Immature natural killer cell (primary cell): ENCODE measurements around the gene SMG7. TPM values are rescaled to one million over a fixed set of nuclear protein-coding genes. Genes with fewer than 3 reads are reported as not detected.
A peak's percentile ranks its signal among the peaks of the same experiment; 100 is the strongest.

Experiments
- DNase-seq, 3 donors: peaks; one replicate each; pipeline ENCODE4 v3.0.0; 2022; ENCODE audit warnings: mixed read lengths in 1 of 3
- H3K27ac Mint-ChIP-seq, 6 donors: one replicate each; pipeline ENCODE4 v1.8.0; 2020; ENCODE audit warnings: mixed read lengths in 6 of 6, mild to moderate bottlenecking in 5 of 6, inconsistent platforms in 4 of 6, moderate library complexity in 3 of 6
- H3K27me3 Mint-ChIP-seq, 3 donors: one replicate each; pipeline ENCODE4 v1.8.0; 2020 to 2021; ENCODE audit warnings: low read depth in 3 of 3, mild to moderate bottlenecking in 3 of 3, mixed read lengths in 3 of 3, moderate library complexity in 3 of 3, inconsistent platforms in 1 of 3
- H3K36me3 Mint-ChIP-seq, 3 donors: one replicate each; pipeline ENCODE4 v1.8.0; 2020; ENCODE audit warnings: mixed read lengths in 3 of 3, inconsistent platforms in 2 of 3, mild to moderate bottlenecking in 2 of 3
- H3K4me1 Mint-ChIP-seq, 2 donors: one replicate each; pipeline ENCODE4 v1.8.0; 2020; ENCODE audit warnings: inconsistent platforms in 2 of 2, mild to moderate bottlenecking in 2 of 2, mixed read lengths in 2 of 2, moderate library complexity in 1 of 2
- H3K4me3 Mint-ChIP-seq, 5 donors: one replicate each; pipeline ENCODE4 v1.8.0; 2020; ENCODE audit warnings: mild to moderate bottlenecking in 5 of 5, mixed read lengths in 5 of 5, inconsistent platforms in 3 of 5, moderate library complexity in 3 of 5
- H3K9me3 Mint-ChIP-seq, 6 donors: one replicate each; pipeline ENCODE4 v1.8.0; 2020; ENCODE audit warnings: mild to moderate bottlenecking in 6 of 6, mixed read lengths in 6 of 6, inconsistent platforms in 4 of 6, moderate library complexity in 3 of 6
- polyA plus RNA-seq, 3 donors: library from polyadenylated mRNA; unstranded; fragments of 300-500 nt; fragmentation: Illumina TruSeq; gene quantifications; one replicate each; pipeline ENCODE4 v1.2.3, GENCODE V29; 2021

The SMG7 gene
- polyA plus RNA-seq, 3 donors from 2014 or later = 6.4 to 38.5 (median 11.2) TPM

- no peak for DNase-seq
- Mint-ChIP-seq H3K4me3 (no peak overlapping the region), H3K36me3 (peaks cover 27 to 67% (median 38%) of the 10 kb centered on the region in 3 donors), H3K27me3 (peaks cover 0 to 1% (median 0%) of the 10 kb centered on the region in 3 donors), H3K9me3 (no peaks in the 10 kb centered on the region), H3K4me1 (no peaks in the 10 kb centered on the region), H3K27ac (peak overlapping the region in 2 of 6 donors; percentile 26 to 34)
Measured at GRCh38 chr1:183546427-183546826, 74.1 kb downstream of the SMG7 start.

GRCh38 chr1:183548116-183548515 lies 75.8 kb downstream of the SMG7 start:
- Mint-ChIP-seq H3K27me3 (peaks cover 0 to 1% (median 0%) of the 10 kb centered on the region in 3 donors), H3K36me3 (peaks cover 24 to 67% (median 35%) of the 10 kb centered on the region in 3 donors), H3K9me3 (no peaks in the 10 kb centered on the region), H3K4me3 (no peak overlapping the region), H3K27ac (no peak overlapping the region), H3K4me1 (no peaks in the 10 kb centered on the region)
- no peak for DNase-seq

GRCh38 chr1:183550915-183551314 lies 78.6 kb downstream of the SMG7 start:
- DNase-seq = no peak
- no peak overlapping the region for H3K4me3 Mint-ChIP-seq
- H3K4me1 Mint-ChIP-seq = no peaks in the 10 kb centered on the region
- peaks cover 27 to 58% (median 36%) of the 10 kb centered on the region in 3 donors for H3K36me3 Mint-ChIP-seq
- no peaks in the 10 kb centered on the region for H3K9me3 Mint-ChIP-seq
- H3K27me3 Mint-ChIP-seq = peaks cover 0 to 1% (median 0%) of the 10 kb centered on the region in 3 donors
- H3K27ac Mint-ChIP-seq = peak overlapping the region in 1 of 6 donors; percentile 11

- no peak for DNase-seq
- Mint-ChIP-seq H3K36me3 (peaks cover 20 to 49% (median 32%) of the 10 kb centered on the region in 3 donors), H3K27me3 (no peaks in the 10 kb centered on the region), H3K4me1 (no peaks in the 10 kb centered on the region), H3K27ac (no peak overlapping the region), H3K9me3 (no peaks in the 10 kb centered on the region), H3K4me3 (no peak overlapping the region)
Measured at GRCh38 chr1:183551924-183552323, 79.6 kb downstream of the SMG7 start.

- DNase-seq = no peak
- Mint-ChIP-seq H3K9me3 (no peaks in the 10 kb centered on the region), H3K36me3 (peaks cover 21 to 44% (median 27%) of the 10 kb centered on the region in 3 donors), H3K4me3 (no peak overlapping the region), H3K27ac (no peak overlapping the region), H3K4me1 (no peaks in the 10 kb centered on the region), H3K27me3 (no peaks in the 10 kb centered on the region)
Measured at GRCh38 chr1:183552441-183552840, 80.1 kb downstream of the SMG7 start.

- Mint-ChIP-seq H3K27ac (peak overlapping the region in 3 of 6 donors; percentile 4 to 9 (median 5)), H3K9me3 (no peaks in the 10 kb centered on the region), H3K27me3 (no peaks in the 10 kb centered on the region), H3K36me3 (peaks cover 24 to 40% (median 24%) of the 10 kb centered on the region in 3 donors), H3K4me3 (no peak overlapping the region), H3K4me1 (no peaks in the 10 kb centered on the region)
- DNase-seq = no peak
Measured at GRCh38 chr1:183552891-183553290, 80.6 kb downstream of the SMG7 start.

- H3K27ac Mint-ChIP-seq = peak overlapping the region in 2 of 6 donors; percentile 5 to 9
- no peaks in the 10 kb centered on the region for H3K27me3 Mint-ChIP-seq
- no peaks in the 10 kb centered on the region for H3K9me3 Mint-ChIP-seq
- no peak for DNase-seq
- peaks cover 24 to 40% (median 24%) of the 10 kb centered on the region in 3 donors for H3K36me3 Mint-ChIP-seq
- H3K4me1 Mint-ChIP-seq = no peaks in the 10 kb centered on the region
- no peak overlapping the region for H3K4me3 Mint-ChIP-seq
Measured at GRCh38 chr1:183553331-183553730, 81.0 kb downstream of the SMG7 start.

- Mint-ChIP-seq H3K4me3 (no peak overlapping the region), H3K36me3 (peaks cover 24 to 40% (median 24%) of the 10 kb centered on the region in 3 donors), H3K9me3 (no peaks in the 10 kb centered on the region), H3K4me1 (no peaks in the 10 kb centered on the region), H3K27me3 (no peaks in the 10 kb centered on the region), H3K27ac (peak overlapping the region in 2 of 6 donors; percentile 9 to 34)
- DNase-seq = no peak
Measured at GRCh38 chr1:183553764-183554163, 81.5 kb downstream of the SMG7 start.

GRCh38 chr1:183554577-183554976 lies 82.3 kb downstream of the SMG7 start:
- no peaks in the 10 kb centered on the region for H3K27me3 Mint-ChIP-seq
- peak overlapping the region in 2 of 6 donors; percentile 12 to 16 for H3K27ac Mint-ChIP-seq
- H3K36me3 Mint-ChIP-seq = peaks cover 24 to 35% (median 24%) of the 10 kb centered on the region in 3 donors
- no peaks in the 10 kb centered on the region for H3K9me3 Mint-ChIP-seq
- no peaks in the 10 kb centered on the region for H3K4me1 Mint-ChIP-seq
- no peak overlapping the region for H3K4me3 Mint-ChIP-seq
- DNase-seq = no peak

- Mint-ChIP-seq H3K9me3 (no peaks in the 10 kb centered on the region), H3K4me3 (no peak overlapping the region), H3K27me3 (no peaks in the 10 kb centered on the region), H3K4me1 (no peaks in the 10 kb centered on the region), H3K36me3 (peaks cover 3 to 11% (median 4%) of the 10 kb centered on the region in 3 donors), H3K27ac (no peak overlapping the region)
- no peak for DNase-seq
Measured at GRCh38 chr1:183559061-183559460, 86.8 kb downstream of the SMG7 start.

GRCh38 chr1:183562701-183563100 lies 90.4 kb downstream of the SMG7 start:
- no peaks in the 10 kb centered on the region for H3K4me1 Mint-ChIP-seq
- H3K27ac Mint-ChIP-seq = no peak overlapping the region
- H3K9me3 Mint-ChIP-seq = no peaks in the 10 kb centered on the region
- peaks cover 0 to under 1% (median 0%) of the 10 kb centered on the region in 3 donors for H3K27me3 Mint-ChIP-seq
- no peak for DNase-seq
- H3K4me3 Mint-ChIP-seq = no peak overlapping the region
- H3K36me3 Mint-ChIP-seq = peaks cover 0 to 10% (median 0%) of the 10 kb centered on the region in 3 donors

- Mint-ChIP-seq H3K27me3 (peaks cover 0 to 10% (median 7%) of the 10 kb centered on the region in 3 donors), H3K9me3 (no peaks in the 10 kb centered on the region), H3K36me3 (peaks cover 0 to 10% (median 0%) of the 10 kb centered on the region in 3 donors), H3K4me3 (no peak overlapping the region), H3K27ac (no peak overlapping the region), H3K4me1 (no peaks in the 10 kb centered on the region)
- DNase-seq = no peak
Measured at GRCh38 chr1:183565261-183565660, 93.0 kb downstream of the SMG7 start.

- H3K36me3 Mint-ChIP-seq = peaks cover 0 to 5% (median 0%) of the 10 kb centered on the region in 3 donors
- H3K9me3 Mint-ChIP-seq = no peaks in the 10 kb centered on the region
- H3K27ac Mint-ChIP-seq = no peak overlapping the region
- DNase-seq = no peak
- H3K27me3 Mint-ChIP-seq = peaks cover 0 to 10% (median 7%) of the 10 kb centered on the region in 3 donors
- H3K4me1 Mint-ChIP-seq = no peaks in the 10 kb centered on the region
- H3K4me3 Mint-ChIP-seq = no peak overlapping the region
Measured at GRCh38 chr1:183566026-183566425, 93.7 kb downstream of the SMG7 start.

- Mint-ChIP-seq H3K36me3 (peaks cover 0 to 4% (median 0%) of the 10 kb centered on the region in 3 donors), H3K4me1 (no peaks in the 10 kb centered on the region), H3K27me3 (peaks cover 0 to 12% (median 10%) of the 10 kb centered on the region in 3 donors), H3K4me3 (no peak overlapping the region), H3K27ac (peak overlapping the region in 1 of 6 donors; percentile 42), H3K9me3 (no peaks in the 10 kb centered on the region)
- no peak for DNase-seq
Measured at GRCh38 chr1:183567584-183567983, 95.3 kb downstream of the SMG7 start.
